ENCODE results near the gene FAM163A.

The FAM163A gene

DNA sequence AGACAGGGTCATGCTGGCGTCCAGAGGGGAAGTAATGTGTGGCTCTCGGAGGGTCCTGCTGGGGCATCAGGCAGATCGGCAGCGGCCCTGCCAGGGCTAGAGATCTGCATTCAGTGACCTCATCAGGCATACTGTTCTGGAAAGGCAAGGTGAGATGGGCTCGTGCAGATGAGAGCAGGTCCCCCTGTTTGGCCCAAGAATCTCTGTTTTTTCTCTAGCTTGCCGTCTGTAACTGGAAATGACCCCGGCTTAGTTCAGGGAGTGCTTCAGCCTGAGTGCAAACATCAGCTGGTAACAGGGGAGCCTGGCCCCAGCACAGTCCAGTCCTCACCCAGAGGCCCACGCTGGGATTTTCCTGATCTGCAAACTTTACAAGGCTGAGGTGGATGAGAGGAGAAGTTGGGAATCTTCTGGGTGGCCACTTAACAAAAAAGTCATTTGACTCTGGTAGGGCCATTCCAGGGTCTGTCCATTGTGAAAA lies 2.1 kb downstream of the FAM163A start:
- Histone ChIP-seq H2AFZ (ENCODE audit: low read length) (no peak overlapping the region), H2BK15ac (ENCODE audit: low read length) (no peak overlapping the region), H2BK120ac (ENCODE audit: low read depth, low read length) (no peak overlapping the region), H2BK12ac (ENCODE audit: low read length) (no peak overlapping the region), H4K91ac (ENCODE audit: low read depth, low read length, poor library complexity) (no peak overlapping the region), H3K4me1 (ENCODE audit: control insufficient read depth in 2 of 2, insufficient read depth in 1 of 2, low read depth in 1 of 2, low read length in 2 of 2) (peaks cover 3 to 4% of the 10 kb centered on the region in 2 donors), H3K4me2 (ENCODE audit: insufficient read depth, low read length, poor library complexity, severe bottlenecking) (no peak overlapping the region), H3K23ac (ENCODE audit: low read depth, low read length, poor library complexity) (no peak overlapping the region), H4K8ac (ENCODE audit: low read depth, low read length) (no peak overlapping the region), H3K36me3 (replicated peaks in 1 of 2; ENCODE audit: control insufficient read depth in 2 of 2, insufficient read depth in 2 of 2, low read length in 2 of 2) (no peaks in the 10 kb centered on the region), H3K79me1 (ENCODE audit: low read depth, low read length) (no peaks in the 10 kb centered on the region), H3K9me3 (replicated peaks in 1 of 2; ENCODE audit: control insufficient read depth in 2 of 2, insufficient read depth in 1 of 2, low read depth in 1 of 2, low read length in 2 of 2) (peaks cover 0 to 3% of the 10 kb centered on the region in 2 donors), H2AK5ac (ENCODE audit: low read depth, low read length) (no peak overlapping the region), H3K4ac (ENCODE audit: low read length) (no peak overlapping the region), H3K14ac (ENCODE audit: low read length) (no peak overlapping the region), H3K27me3 (ENCODE audit: control insufficient read depth in 3 of 3, insufficient read depth in 3 of 3, low read depth in 1 of 3, low read length in 3 of 3) (peaks cover 24 to 86% (median 53%) of the 10 kb centered on the region in 3 experiments), H3K18ac (ENCODE audit: low read length) (no peak overlapping the region), H3K9ac (ENCODE audit: low read depth, low read length, poor library complexity) (no peak overlapping the region), H2BK5ac (ENCODE audit: low read length) (no peak overlapping the region), H3K4me3 (ENCODE audit: low read length in 2 of 2) (no peak overlapping the region), H3K27ac (replicated peaks; ENCODE audit: low read length) (no peak overlapping the region)
- no CpG with 5 or more reads among the region's 8 CpGs for WGBS, 2 donors (ENCODE audit: extremely low coverage in 2 of 2, insufficient read length in 2 of 2, insufficient replicate concordance in 1 of 2)
- no peak for DNase-seq (ENCODE audit: low spot score)

DNA sequence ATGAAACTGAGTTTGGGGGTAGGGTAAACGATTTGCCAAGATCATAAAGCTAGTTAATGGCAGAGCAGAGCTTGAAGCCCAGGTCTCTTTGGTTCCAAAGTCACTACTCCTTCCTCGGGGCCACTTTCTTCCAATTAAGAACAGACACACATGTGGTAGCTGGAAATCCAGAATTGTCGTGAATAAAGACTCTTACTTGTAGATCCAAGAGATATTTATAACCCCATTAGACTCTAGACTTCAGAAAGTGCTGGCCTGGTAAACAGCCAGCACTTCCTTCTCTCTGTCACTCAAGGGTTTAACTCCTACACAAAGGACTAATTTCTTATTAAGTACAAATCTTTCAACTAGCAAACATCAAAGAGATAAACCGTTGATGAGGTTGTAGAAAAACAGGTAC lies 2.7 kb downstream of the FAM163A start:
- H3K4me2 ChIP-seq (ENCODE audit: insufficient read depth, low read length, poor library complexity, severe bottlenecking), result no peak overlapping the region
- no peak overlapping the region for H3K27ac ChIP-seq (replicated peaks; ENCODE audit: low read length)
- WGBS, 2 donors (ENCODE audit: extremely low coverage in 2 of 2, insufficient read length in 2 of 2, insufficient replicate concordance in 1 of 2), result no CpG with 5 or more reads among the region's 4 CpGs
- H3K23ac ChIP-seq (ENCODE audit: low read depth, low read length, poor library complexity), result no peak overlapping the region
- no peak overlapping the region for H4K91ac ChIP-seq (ENCODE audit: low read depth, low read length, poor library complexity)
- H2AK5ac ChIP-seq (ENCODE audit: low read depth, low read length), result no peak overlapping the region
- H3K4me3 ChIP-seq (ENCODE audit: low read length in 2 of 2), result no peak overlapping the region
- H3K18ac ChIP-seq (ENCODE audit: low read length), result no peak overlapping the region
- no peak overlapping the region for H2BK5ac ChIP-seq (ENCODE audit: low read length)
- H3K4me1 ChIP-seq (ENCODE audit: control insufficient read depth in 2 of 2, insufficient read depth in 1 of 2, low read depth in 1 of 2, low read length in 2 of 2), result peaks cover 3 to 4% of the 10 kb centered on the region in 2 donors
- no peak overlapping the region for H3K9ac ChIP-seq (ENCODE audit: low read depth, low read length, poor library complexity)
- no peak overlapping the region for H2BK15ac ChIP-seq (ENCODE audit: low read length)
- no peak for DNase-seq (ENCODE audit: low spot score)
- no peaks in the 10 kb centered on the region for H3K36me3 ChIP-seq (replicated peaks in 1 of 2; ENCODE audit: control insufficient read depth in 2 of 2, insufficient read depth in 2 of 2, low read length in 2 of 2)
- no peak overlapping the region for H2BK12ac ChIP-seq (ENCODE audit: low read length)
- H3K14ac ChIP-seq (ENCODE audit: low read length), result no peak overlapping the region
- no peak overlapping the region for H3K4ac ChIP-seq (ENCODE audit: low read length)
- peaks cover 24 to 80% (median 53%) of the 10 kb centered on the region in 3 experiments for H3K27me3 ChIP-seq (ENCODE audit: control insufficient read depth in 3 of 3, insufficient read depth in 3 of 3, low read depth in 1 of 3, low read length in 3 of 3)
- no peak overlapping the region for H2BK120ac ChIP-seq (ENCODE audit: low read depth, low read length)
- H2AFZ ChIP-seq (ENCODE audit: low read length), result no peak overlapping the region
- H4K8ac ChIP-seq (ENCODE audit: low read depth, low read length), result no peak overlapping the region
- H3K79me1 ChIP-seq (ENCODE audit: low read depth, low read length), result no peaks in the 10 kb centered on the region
- H3K9me3 ChIP-seq (replicated peaks in 1 of 2; ENCODE audit: control insufficient read depth in 2 of 2, insufficient read depth in 1 of 2, low read depth in 1 of 2, low read length in 2 of 2), result peaks cover 0 to 3% of the 10 kb centered on the region in 2 donors

DNA sequence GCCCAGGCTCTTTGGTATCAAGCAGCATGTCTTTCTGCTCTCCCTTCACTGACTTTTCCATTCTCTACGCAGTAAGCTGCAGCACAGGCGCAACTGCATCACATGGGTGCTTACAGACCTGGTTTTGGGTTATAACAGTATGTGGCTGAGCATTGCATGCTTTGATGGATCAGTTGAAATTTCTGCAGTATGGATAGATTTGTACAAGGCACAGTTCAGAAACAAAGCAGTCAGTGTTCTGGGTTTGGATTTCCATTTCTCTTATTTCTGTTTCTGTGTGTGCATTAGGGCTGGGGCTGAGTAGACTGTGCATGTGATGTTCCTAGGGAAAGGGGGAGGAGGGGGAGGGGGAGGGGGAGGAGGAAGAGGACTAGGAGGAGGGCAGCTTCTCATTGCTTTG lies 4.5 kb downstream of the FAM163A start:
- Histone ChIP-seq H3K23ac (ENCODE audit: low read depth, low read length, poor library complexity) (no peak overlapping the region), H3K4me3 (ENCODE audit: low read length in 2 of 2) (no peak overlapping the region), H4K8ac (ENCODE audit: low read depth, low read length) (no peak overlapping the region), H2AK5ac (ENCODE audit: low read depth, low read length) (no peak overlapping the region), H2BK5ac (ENCODE audit: low read length) (no peak overlapping the region), H2AFZ (ENCODE audit: low read length) (no peak overlapping the region), H4K91ac (ENCODE audit: low read depth, low read length, poor library complexity) (no peak overlapping the region), H3K4me2 (ENCODE audit: insufficient read depth, low read length, poor library complexity, severe bottlenecking) (no peak overlapping the region), H3K4me1 (ENCODE audit: control insufficient read depth in 2 of 2, insufficient read depth in 1 of 2, low read depth in 1 of 2, low read length in 2 of 2) (peaks cover 3 to 4% of the 10 kb centered on the region in 2 donors), H3K27ac (replicated peaks; ENCODE audit: low read length) (no peak overlapping the region), H3K36me3 (replicated peaks in 1 of 2; ENCODE audit: control insufficient read depth in 2 of 2, insufficient read depth in 2 of 2, low read length in 2 of 2) (no peaks in the 10 kb centered on the region), H2BK120ac (ENCODE audit: low read depth, low read length) (no peak overlapping the region), H3K9ac (ENCODE audit: low read depth, low read length, poor library complexity) (no peak overlapping the region), H2BK12ac (ENCODE audit: low read length) (no peak overlapping the region), H3K4ac (ENCODE audit: low read length) (no peak overlapping the region), H3K9me3 (replicated peaks in 1 of 2; ENCODE audit: control insufficient read depth in 2 of 2, insufficient read depth in 1 of 2, low read depth in 1 of 2, low read length in 2 of 2) (no peaks in the 10 kb centered on the region), H3K14ac (ENCODE audit: low read length) (no peak overlapping the region), H3K27me3 (ENCODE audit: control insufficient read depth in 3 of 3, insufficient read depth in 3 of 3, low read depth in 1 of 3, low read length in 3 of 3) (peaks cover 22 to 62% (median 42%) of the 10 kb centered on the region in 3 experiments), H3K79me1 (ENCODE audit: low read depth, low read length) (no peaks in the 10 kb centered on the region), H3K18ac (ENCODE audit: low read length) (no peak overlapping the region), H2BK15ac (ENCODE audit: low read length) (no peak overlapping the region)
- DNase-seq (ENCODE audit: low spot score), result no peak
- no CpG with 5 or more reads among the region's 2 CpGs for WGBS, 2 donors (ENCODE audit: extremely low coverage in 2 of 2, insufficient read length in 2 of 2, insufficient replicate concordance in 1 of 2)

DNA sequence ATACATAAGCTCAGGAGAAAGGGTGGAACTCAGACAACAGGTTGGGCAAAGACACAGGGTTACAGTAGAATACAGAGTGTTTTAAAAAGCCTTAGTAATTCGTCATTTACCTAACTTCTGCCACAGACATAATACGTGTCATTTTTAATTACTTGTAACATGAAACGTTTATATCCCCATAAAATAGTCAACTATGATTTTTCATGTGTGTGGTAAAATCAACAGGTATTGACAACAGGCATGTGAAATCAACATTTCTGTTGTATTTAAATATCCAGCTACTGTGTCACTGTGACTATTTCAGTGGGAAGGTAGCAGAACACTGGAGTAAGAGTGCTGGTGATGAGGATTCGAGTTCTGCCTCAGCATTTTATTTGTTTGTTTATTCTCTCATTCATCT lies 5.7 kb downstream of the FAM163A start:
- H3K18ac ChIP-seq (ENCODE audit: low read length), result no peak overlapping the region
- peaks cover 12 to 50% (median 31%) of the 10 kb centered on the region in 3 experiments for H3K27me3 ChIP-seq (ENCODE audit: control insufficient read depth in 3 of 3, insufficient read depth in 3 of 3, low read depth in 1 of 3, low read length in 3 of 3)

More for the DNA sequence above, 5.7 kb downstream of the FAM163A start:
- Histone ChIP-seq H2AFZ (ENCODE audit: low read length) (no peak overlapping the region), H3K9me3 (replicated peaks in 1 of 2; ENCODE audit: control insufficient read depth in 2 of 2, insufficient read depth in 1 of 2, low read depth in 1 of 2, low read length in 2 of 2) (no peaks in the 10 kb centered on the region), H3K9ac (ENCODE audit: low read depth, low read length, poor library complexity) (no peak overlapping the region), H2BK12ac (ENCODE audit: low read length) (no peak overlapping the region), H3K27ac (replicated peaks; ENCODE audit: low read length) (no peak overlapping the region), H4K91ac (ENCODE audit: low read depth, low read length, poor library complexity) (no peak overlapping the region), H3K23ac (ENCODE audit: low read depth, low read length, poor library complexity) (no peak overlapping the region), H2AK5ac (ENCODE audit: low read depth, low read length) (no peak overlapping the region), H3K79me1 (ENCODE audit: low read depth, low read length) (no peaks in the 10 kb centered on the region), H3K4me3 (ENCODE audit: low read length in 2 of 2) (no peak overlapping the region), H3K4ac (ENCODE audit: low read length) (no peak overlapping the region), H2BK15ac (ENCODE audit: low read length) (no peak overlapping the region), H3K14ac (ENCODE audit: low read length) (no peak overlapping the region), H3K4me1 (ENCODE audit: control insufficient read depth in 2 of 2, insufficient read depth in 1 of 2, low read depth in 1 of 2, low read length in 2 of 2) (peaks cover 2 to 3% of the 10 kb centered on the region in 2 donors), H2BK5ac (ENCODE audit: low read length) (no peak overlapping the region), H4K8ac (ENCODE audit: low read depth, low read length) (no peak overlapping the region), H2BK120ac (ENCODE audit: low read depth, low read length) (no peak overlapping the region), H3K36me3 (replicated peaks in 1 of 2; ENCODE audit: control insufficient read depth in 2 of 2, insufficient read depth in 2 of 2, low read length in 2 of 2) (no peaks in the 10 kb centered on the region), H3K4me2 (ENCODE audit: insufficient read depth, low read length, poor library complexity, severe bottlenecking) (no peak overlapping the region)
- WGBS, 2 donors (ENCODE audit: extremely low coverage in 2 of 2, insufficient read length in 2 of 2, insufficient replicate concordance in 1 of 2), result no CpG with 5 or more reads among the region's 4 CpGs
- DNase-seq (ENCODE audit: low spot score), result no peak
